Measurements from ENCODE around the gene APIP. TPM values are rescaled to one million over a fixed set of nuclear protein-coding genes. Genes with fewer than 3 reads are reported as not detected.

The APIP gene
- total RNA-seq, 1 donor from 2014 or later = 14.0 TPM

- no peak for DNase-seq (ENCODE audit: extremely low read depth, low read depth, low spot score)
These were observed 71.6 kb downstream of the APIP start for GRCh38 chr11:34844463-34845112.

DNA sequence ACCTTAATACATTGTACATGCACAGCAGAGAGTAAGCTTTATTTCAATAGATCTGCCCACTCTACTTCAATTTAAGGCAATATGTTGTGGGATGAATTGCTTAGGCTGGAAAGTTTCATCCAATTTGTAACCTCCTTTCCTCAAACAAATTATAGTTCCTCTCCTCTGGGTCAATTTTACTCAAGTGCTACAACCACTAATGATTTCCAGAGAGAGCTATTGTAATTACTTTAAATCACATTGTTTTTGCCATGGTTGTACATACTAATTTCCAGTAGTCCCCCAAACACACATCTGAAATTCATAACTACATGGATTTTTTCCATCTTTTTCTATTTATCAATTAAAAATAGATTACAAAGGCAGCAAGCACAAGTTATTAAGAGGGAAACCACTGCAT, 72.9 kb downstream of the APIP start:
- DNase-seq (ENCODE audit: extremely low read depth, low read depth, low spot score) = no peak

GRCh38 chr11:34840736-34841386, 75.3 kb downstream of the APIP start:
- no peak for DNase-seq (ENCODE audit: extremely low read depth, low read depth, low spot score)

DNA sequence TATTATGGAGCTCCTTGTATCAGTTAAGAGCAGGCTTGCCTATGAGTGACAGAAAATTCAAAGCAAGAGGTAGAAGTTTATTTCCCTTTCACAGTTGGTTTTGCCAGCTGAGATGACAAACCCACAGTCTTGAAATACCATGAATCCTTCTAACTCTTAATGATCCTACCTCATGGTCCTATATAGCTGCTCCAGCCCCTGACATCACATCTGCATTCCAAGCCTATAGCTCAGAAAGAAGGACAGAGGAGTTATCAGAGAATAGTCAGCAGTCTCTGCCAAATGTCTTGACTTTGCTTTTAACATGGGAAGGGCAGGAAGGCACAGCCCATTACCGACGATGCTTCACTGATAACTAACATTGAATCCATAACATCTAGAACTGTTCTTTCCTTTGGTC, 76.2 kb downstream of the APIP start:
- no peak for DNase-seq (ENCODE audit: extremely low read depth, low read depth, low spot score)

- no peak for DNase-seq (ENCODE audit: extremely low read depth, low read depth, low spot score)
These were observed 79.0 kb downstream of the APIP start for GRCh38 chr11:34836958-34837856.

DNA sequence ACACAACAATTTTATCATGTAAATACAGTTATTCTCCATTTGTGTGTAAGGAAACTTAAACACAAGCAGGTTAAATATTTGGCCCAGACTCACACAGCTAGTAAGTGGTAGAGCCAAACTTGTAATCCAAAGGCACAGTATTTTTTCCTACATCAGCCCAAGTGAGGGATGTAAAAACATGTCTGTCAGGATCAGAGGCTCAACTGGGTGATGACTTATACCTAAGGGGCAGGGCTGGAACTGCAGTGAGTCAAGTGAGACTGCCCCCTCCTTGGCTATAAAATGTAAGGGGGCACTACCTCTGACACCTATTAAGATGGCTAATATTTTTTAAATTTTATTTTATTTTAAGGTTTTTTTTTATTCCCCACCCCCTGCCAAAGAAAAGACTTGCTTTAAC, 82.6 kb downstream of the APIP start:
- DNase-seq (ENCODE audit: extremely low read depth, low read depth, low spot score) = no peak

Other genes with a start within 250 kb of the APIP start
- 18.8 and 22.1 TPM in 2 replicates for gene PDHX, start 239 bp upstream of the APIP start, total RNA-seq
- gene CD44, start 222.8 kb upstream of the APIP start, total RNA-seq = 79.7 and 97.3 TPM in 2 replicates

All from glomerular endothelial cell (primary cell).